Endodermal cell (in vitro differentiated cells): ENCODE measurements around the gene BRICD5. TPM values are rescaled to one million over a fixed set of nuclear protein-coding genes. Genes with fewer than 3 reads are reported as not detected.

Experiments
- DNase-seq: peaks from one replicate; pipeline ENCODE4 v3.0.0-alpha.2; 2017
- H3K27ac ChIP-seq: 2 replicates; pipeline ENCODE4 v1.5.1; 2013; ENCODE audit warnings: mild to moderate bottlenecking, low read depth, low read length, moderate library complexity
- H3K27me3 ChIP-seq: 2 replicates; pipeline ENCODE4 v1.6.1; 2013; ENCODE audit warnings: mild to moderate bottlenecking, low read length, moderate library complexity; ENCODE audit not compliant: insufficient read depth, control insufficient read depth, poor library complexity, severe bottlenecking
- H3K36me3 ChIP-seq: 2 replicates; pipeline ENCODE4 v1.7.0; 2013; ENCODE audit warnings: mild to moderate bottlenecking, low read length, moderate library complexity; ENCODE audit not compliant: control insufficient read depth, insufficient read depth
- H3K4me1 ChIP-seq: one replicate; pipeline ENCODE4 v1.7.0; 2013; ENCODE audit warnings: low read length; ENCODE audit not compliant: control insufficient read depth, insufficient read depth
- H3K4me3 ChIP-seq: 2 replicates; pipeline ENCODE4 v1.5.1; 2013; ENCODE audit warnings: mild to moderate bottlenecking, low read length, moderate library complexity
- H3K9ac ChIP-seq: 2 replicates; pipeline ENCODE4 v1.6.1; 2013; ENCODE audit warnings: mild to moderate bottlenecking, low read length, moderate library complexity; ENCODE audit not compliant: poor library complexity, severe bottlenecking; ENCODE audit errors: extremely low read depth
- H3K9me3 ChIP-seq: 2 replicates; pipeline ENCODE4 v1.6.1; 2013; ENCODE audit warnings: mild to moderate bottlenecking, low read length, moderate library complexity; ENCODE audit not compliant: control insufficient read depth
- H3K27ac Mint-ChIP-seq: 2 replicates; pipeline ENCODE4 v1.8.0; 2020; ENCODE audit warnings: mixed read lengths
- H3K27me3 Mint-ChIP-seq: 2 replicates; pipeline ENCODE4 v1.8.0; 2021; ENCODE audit warnings: mild to moderate bottlenecking, mixed read lengths; ENCODE audit not compliant: insufficient read depth
- H3K36me3 Mint-ChIP-seq: 2 replicates; pipeline ENCODE4 v1.8.0; 2020; ENCODE audit warnings: low read depth, mixed read lengths
- H3K4me1 Mint-ChIP-seq: 2 replicates; pipeline ENCODE4 v1.8.0; 2020; ENCODE audit warnings: mixed read lengths
- H3K4me3 Mint-ChIP-seq: 2 replicates; pipeline ENCODE4 v1.8.0; 2020; ENCODE audit warnings: mild to moderate bottlenecking, moderate library complexity, mixed read lengths
- H3K9me3 Mint-ChIP-seq: 2 replicates; pipeline ENCODE4 v1.8.0; 2020; ENCODE audit warnings: mild to moderate bottlenecking, mixed read lengths
- WGBS, 2 experiments: methylation state at CpG; one replicate each; pipeline versions ENCODE4 v1.1.5 to v1.1.7; 2013; ENCODE audit warnings: missing lambda C conversion rate in 2 of 2, mixed read lengths in 1 of 2; ENCODE audit not compliant: insufficient coverage in 1 of 2, insufficient read length in 1 of 2; 5-methylcytosine and 5-hydroxymethylcytosine counted together
- total RNA-seq, 2 donors: library from RNA; stranded (reverse); fragmentation: NEBNext Ultra II Directional in 1 of 2; extraction: Animal tissue kit (Norgen Biotek cat#: 25700) in 1 of 2; gene quantifications; 2 replicates in 1 of 2; 3 replicates in 1 of 2; pipeline ENCODE4 v1.2.1, GENCODE V29; 2021
- TF ChIP-seq, protein P1 (sequence below): fragments of 200-600 bp; sonication (generic); conservative IDR thresholded peaks from 2 replicates; pipeline ENCODE4 v1.5.0; 2021; ENCODE audit warnings: antibody characterized with exemption, mild to moderate bottlenecking

The BRICD5 gene
- total RNA-seq, 2 donors from 2014 or later: 7.7 to 15.0 TPM

- TF ChIP-seq, protein P1, sequence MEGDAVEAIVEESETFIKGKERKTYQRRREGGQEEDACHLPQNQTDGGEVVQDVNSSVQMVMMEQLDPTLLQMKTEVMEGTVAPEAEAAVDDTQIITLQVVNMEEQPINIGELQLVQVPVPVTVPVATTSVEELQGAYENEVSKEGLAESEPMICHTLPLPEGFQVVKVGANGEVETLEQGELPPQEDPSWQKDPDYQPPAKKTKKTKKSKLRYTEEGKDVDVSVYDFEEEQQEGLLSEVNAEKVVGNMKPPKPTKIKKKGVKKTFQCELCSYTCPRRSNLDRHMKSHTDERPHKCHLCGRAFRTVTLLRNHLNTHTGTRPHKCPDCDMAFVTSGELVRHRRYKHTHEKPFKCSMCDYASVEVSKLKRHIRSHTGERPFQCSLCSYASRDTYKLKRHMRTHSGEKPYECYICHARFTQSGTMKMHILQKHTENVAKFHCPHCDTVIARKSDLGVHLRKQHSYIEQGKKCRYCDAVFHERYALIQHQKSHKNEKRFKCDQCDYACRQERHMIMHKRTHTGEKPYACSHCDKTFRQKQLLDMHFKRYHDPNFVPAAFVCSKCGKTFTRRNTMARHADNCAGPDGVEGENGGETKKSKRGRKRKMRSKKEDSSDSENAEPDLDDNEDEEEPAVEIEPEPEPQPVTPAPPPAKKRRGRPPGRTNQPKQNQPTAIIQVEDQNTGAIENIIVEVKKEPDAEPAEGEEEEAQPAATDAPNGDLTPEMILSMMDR: no peak
- Histone ChIP-seq H3K9ac (peak overlapping the region; percentile 87), H3K4me1 (peaks cover 7% of the 10 kb centered on the region), H3K27ac (no peak overlapping the region), H3K4me3 (no peak overlapping the region), H3K36me3 (peaks cover 61% of the 10 kb centered on the region), H3K9me3 (no peaks in the 10 kb centered on the region), H3K27me3 (no peaks in the 10 kb centered on the region)
- Mint-ChIP-seq H3K36me3 (peaks cover 55% of the 10 kb centered on the region), H3K4me3 (no peak overlapping the region), H3K9me3 (peaks cover 2% of the 10 kb centered on the region), H3K4me1 (peaks cover 14% of the 10 kb centered on the region), H3K27ac (peak overlapping the region; percentile 70), H3K27me3 (no peaks in the 10 kb centered on the region)
- no peak for DNase-seq
- WGBS, 2 experiments: 96 to 100% methylated on average over 1 to 7 of the region's 7 CpGs
Measured at GRCh38 chr16:2252806-2253148, 42.1 kb upstream of the BRICD5 start.

- peaks cover 49% of the 10 kb centered on the region for H3K36me3 Mint-ChIP-seq
Measured at GRCh38 chr16:2251296-2252111, 40.8 kb upstream of the BRICD5 start, which contains the start of gene ECI1. ECI1 (minus strand) TSS chr16:2251587; CDS start chr16:2251566, 21 bp downstream.

GRCh38 chr16:2250652-2251295 is 40.1 kb upstream of the BRICD5 start:
- H3K9me3 Mint-ChIP-seq: peaks cover 2% of the 10 kb centered on the region
- H3K36me3 Mint-ChIP-seq: peaks cover 47% of the 10 kb centered on the region
- Histone ChIP-seq H3K4me3 (peak overlapping the region; percentile 92), H3K9me3 (no peaks in the 10 kb centered on the region), H3K27me3 (no peaks in the 10 kb centered on the region), H3K27ac (peak overlapping the region; percentile 78), H3K4me1 (peaks cover 7% of the 10 kb centered on the region), H3K9ac (peak overlapping the region; percentile 87), H3K36me3 (peaks cover 52% of the 10 kb centered on the region)
- H3K27ac Mint-ChIP-seq: peak overlapping the region; percentile 89
- H3K4me3 Mint-ChIP-seq: peak overlapping the region; percentile 86
- DNase-seq: no peak
- peaks cover 14% of the 10 kb centered on the region for H3K4me1 Mint-ChIP-seq
- TF ChIP-seq, protein P1: no peak
- WGBS, 2 experiments: 7 to 25% methylated on average over 11 to 34 of the region's 35 CpGs
- H3K27me3 Mint-ChIP-seq: no peaks in the 10 kb centered on the region

More at GRCh38 chr16:2251296-2252111, 40.8 kb upstream of the BRICD5 start, which contains the start of gene ECI1:
- peak within 1 kb of the TSS; percentile 87 for H3K9ac ChIP-seq
- peak; percentile 98 for DNase-seq
- H3K4me3 Mint-ChIP-seq: peak within 1 kb of the TSS; percentile 86
- H3K27ac ChIP-seq: peak within 1 kb of the TSS; percentile 78
- H3K9me3 ChIP-seq: no peaks in the 10 kb centered on the region
- peak within 1 kb of the TSS; percentile 96 for H3K27ac Mint-ChIP-seq
- WGBS, 2 experiments: 4 to 12% methylated on average over 32 to 88 of the region's 88 CpGs
- peaks cover 7% of the 10 kb centered on the region for H3K4me1 ChIP-seq
- H3K4me1 Mint-ChIP-seq: peaks cover 14% of the 10 kb centered on the region
- TF ChIP-seq, protein P1: peak; percentile 80
- no peaks in the 10 kb centered on the region for H3K27me3 Mint-ChIP-seq
- peaks cover 52% of the 10 kb centered on the region for H3K36me3 ChIP-seq
- peaks cover 2% of the 10 kb centered on the region for H3K9me3 Mint-ChIP-seq
- no peaks in the 10 kb centered on the region for H3K27me3 ChIP-seq
- peak within 1 kb of the TSS; percentile 92 for H3K4me3 ChIP-seq
